Mesenteric fat pad (tissue), 1 donor: Measurements from ENCODE around the gene TSPAN15. TPM values are rescaled to one million over a fixed set of nuclear protein-coding genes. Genes with fewer than 3 reads are reported as not detected.
A peak's percentile ranks its signal among the peaks of the same experiment; 100 is the strongest.

Experiments used
- DNase-seq: peaks from one replicate; pipeline ENCODE4 v3.0.0-alpha.2; 2020; ENCODE audit warnings: low spot score
- total RNA-seq: library from RNA; stranded (reverse); fragmentation: NEBNext Ultra II Directional; extraction: Animal tissue kit (Norgen Biotek cat#: 25700); gene quantifications from one replicate; pipeline ENCODE4 v1.2.1, GENCODE V29; 2021
- donor health status: DM: yes; HTN: yes; CAD: no.

Gene TSPAN15
- total RNA-seq, 1 donor from 2014 or later, result 109 TPM

DNA sequence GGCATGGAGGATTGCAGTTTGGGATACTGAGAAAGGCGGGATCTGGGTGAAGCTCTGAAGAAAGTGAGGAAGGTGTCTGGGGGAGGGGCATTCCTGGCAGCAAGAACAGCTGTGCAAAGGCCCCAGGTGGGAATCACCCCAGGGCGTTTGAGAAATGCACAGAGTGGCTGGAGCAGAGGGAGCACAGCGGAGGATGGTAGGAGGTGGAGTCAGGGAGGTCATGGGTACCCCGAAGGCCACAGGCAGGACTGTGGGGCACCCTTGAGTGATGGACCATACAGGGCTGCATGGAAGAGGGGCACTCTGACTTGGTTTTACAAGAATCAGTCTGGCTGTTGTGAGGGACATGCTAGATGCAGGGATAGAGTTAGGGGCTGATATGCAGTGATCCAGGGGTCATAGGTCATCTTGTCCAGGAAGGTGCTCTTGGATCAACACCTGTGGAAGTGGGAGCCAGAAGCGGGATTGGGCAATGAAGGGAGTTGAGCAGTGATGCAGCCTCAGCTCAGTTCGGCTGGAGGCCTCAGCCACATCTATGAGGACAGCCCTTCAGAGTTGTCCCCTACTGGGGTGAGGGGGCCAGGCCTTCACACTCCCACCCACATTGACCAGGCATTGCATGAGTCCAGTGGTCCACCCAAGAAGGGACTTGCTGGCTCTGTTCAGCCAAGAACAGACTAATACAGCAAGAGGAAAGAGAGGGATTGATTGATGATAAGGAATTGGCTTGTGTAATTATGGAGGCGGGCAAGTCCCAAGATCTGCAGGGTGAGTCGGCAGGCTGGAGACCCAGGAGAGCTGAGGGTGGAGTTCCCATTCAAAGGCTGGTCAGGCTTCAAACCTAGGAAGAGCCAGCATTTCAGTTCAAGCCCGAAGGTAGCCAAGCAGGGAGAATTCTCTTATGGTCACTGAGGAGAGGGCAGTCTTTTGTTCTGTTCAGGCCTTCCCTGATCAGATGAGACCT lies 48.7 kb downstream of the TSPAN15 start:
- peak; percentile 85 for DNase-seq

DNA sequence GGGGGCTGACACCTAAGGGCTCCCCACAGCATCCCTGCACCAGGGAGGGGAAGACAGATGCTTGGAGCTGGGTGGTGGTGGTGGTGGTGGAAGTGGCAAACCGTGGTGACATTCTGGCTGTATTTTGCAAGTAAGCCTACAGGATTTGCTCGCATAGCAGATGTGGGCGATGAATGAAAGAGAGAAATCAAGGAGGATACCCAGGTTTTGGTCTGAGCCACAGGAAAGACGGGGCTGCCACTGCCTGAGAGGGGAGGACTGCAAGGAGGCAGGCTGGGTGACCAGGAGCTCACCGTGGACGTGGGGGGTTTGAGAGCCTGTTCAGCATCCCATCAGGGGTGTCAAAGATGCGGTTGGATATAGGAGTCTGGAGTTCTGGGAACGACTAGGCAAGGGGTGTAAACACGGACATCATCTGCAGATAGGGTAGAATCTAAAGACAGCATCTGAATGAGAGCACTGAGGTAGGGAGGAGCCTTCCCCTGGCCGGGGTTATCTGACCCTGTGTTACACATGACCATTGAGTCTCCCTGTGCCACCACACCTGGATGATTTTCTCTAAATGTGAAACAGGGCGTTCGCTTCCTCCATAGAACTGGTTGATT lies 49.7 kb downstream of the TSPAN15 start:
- peak; percentile 78 for DNase-seq

DNA sequence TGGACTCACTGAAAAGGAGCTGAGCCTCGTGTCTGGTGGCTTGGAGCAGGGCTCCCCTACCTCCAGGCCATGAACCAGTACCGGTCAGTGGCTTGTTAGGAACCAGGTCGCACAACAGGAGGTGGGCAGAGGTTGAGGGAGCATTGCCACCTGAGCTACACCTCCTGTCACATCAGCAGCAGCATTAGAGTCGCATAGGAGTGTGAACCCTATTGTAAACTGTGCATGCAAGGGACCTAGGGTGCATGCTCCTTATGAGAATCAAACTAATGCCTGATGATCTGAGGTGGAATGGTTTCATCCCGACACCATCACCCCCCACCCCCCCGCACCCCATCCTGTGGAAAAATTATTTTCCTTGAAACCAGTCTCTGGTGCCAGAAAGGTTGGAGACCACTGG lies 50.4 kb downstream of the TSPAN15 start:
- DNase-seq, result no peak

DNA sequence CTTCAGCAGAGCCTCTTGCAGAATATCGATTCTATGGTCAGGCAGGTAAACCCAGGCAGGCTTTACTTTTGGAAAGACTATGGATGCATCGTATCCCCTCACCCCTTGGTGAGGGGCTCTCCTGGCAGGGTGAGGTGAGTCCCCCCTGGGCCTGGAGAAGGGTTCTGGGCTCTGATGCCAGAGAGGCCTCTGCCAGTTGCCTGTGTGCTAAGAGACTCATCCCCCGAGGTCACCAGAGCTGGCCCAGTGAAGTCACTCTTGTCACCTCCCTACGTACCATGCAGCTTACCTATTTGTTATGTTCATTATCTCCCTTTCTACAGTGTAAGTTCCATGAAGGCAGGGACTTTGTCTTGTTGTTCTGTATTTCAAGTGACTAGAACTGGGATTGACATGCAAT lies 51.3 kb downstream of the TSPAN15 start:
- DNase-seq, result no peak

DNA sequence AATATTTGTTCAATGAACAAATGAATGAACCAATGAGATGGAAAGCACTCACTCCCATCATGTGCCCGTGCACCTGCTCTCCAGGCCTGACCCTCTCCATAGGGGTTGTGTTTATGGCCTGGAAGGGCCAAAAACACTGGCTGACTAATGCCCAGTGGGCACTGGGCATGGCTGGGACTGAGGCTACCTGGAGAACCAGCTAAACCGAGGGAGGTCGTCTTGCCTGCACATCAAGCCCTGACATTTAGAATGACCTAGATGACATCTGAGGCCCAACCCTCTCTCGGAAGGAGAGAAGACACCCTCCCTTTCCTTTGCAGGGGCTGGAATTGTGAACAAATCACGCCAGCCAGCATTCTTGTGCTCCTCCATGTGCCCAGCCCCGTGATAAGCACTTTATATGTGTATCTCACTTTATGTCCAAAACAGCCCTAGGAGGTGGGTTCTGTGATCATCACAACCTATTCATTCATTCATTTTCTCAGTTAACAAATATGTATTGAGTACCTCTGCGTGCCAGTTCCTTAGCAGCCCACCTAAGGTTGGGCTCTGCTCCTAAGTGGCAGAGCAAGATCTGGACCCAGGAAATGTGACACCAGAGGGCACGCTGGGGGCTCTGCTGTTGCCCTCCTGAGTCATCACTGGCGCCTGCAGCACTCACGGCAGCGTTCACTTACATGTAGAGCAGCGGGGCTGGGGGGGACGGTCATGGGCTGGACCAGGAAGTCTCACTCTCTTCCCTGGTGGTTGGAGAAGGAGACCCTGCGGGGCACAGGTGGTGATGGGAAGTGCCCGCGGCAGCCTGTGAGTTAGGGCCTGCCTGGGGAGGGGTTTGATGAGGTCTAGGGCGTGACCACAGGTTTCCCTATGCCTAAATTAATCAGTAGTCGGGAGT lies 52.0 kb downstream of the TSPAN15 start:
- DNase-seq, result no peak

DNA sequence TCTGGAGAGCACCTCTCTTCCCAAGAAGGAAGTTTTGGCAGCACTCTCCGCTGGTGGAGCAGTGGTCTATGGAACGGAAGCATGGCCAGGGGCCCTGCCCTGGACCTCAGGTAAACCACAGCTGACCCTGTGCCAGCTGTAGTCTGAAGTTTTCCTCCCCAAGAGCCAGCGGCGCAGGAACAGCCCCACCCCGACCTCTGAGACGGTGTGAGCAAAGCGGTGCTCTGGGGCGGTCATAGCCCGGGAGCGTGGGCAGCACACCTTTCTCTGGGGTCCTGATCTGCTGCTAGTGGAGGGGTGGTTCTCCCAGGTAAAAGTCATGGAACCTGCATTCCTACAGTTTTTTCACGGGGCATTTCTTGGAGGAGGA lies 52.6 kb downstream of the TSPAN15 start:
- no peak for DNase-seq

DNA sequence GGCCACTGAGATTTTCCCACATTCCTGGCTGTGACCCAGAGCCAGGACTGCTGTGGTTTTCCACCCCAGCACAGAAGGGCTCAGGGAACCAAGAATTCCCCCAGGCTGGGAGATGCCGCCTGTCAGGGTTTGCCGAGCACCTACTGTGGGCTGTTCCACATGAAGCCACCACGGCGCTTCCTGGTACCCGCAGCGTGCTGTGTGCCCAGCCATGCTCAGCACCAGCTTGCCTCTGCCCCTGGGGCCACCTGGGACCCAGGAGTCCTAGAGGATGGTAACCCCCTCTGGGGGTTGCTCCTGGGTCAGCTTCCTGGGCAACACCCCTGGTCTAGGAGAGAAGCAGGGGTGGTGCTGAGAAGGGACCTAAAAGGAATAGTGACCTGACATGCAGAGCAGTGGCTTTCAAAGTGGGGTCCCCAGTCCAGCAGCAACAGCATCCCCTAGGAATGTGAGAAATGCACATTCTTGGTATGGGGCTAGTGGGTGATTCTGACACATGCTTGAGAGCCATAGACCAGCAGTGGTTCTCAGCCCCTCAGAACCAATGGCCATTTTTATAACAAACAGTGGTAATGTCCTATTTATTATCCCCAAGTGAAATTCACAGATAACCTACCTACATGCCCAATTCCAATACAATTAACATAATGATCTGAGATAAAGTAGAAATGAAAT lies 53.4 kb downstream of the TSPAN15 start:
- no peak for DNase-seq

DNA sequence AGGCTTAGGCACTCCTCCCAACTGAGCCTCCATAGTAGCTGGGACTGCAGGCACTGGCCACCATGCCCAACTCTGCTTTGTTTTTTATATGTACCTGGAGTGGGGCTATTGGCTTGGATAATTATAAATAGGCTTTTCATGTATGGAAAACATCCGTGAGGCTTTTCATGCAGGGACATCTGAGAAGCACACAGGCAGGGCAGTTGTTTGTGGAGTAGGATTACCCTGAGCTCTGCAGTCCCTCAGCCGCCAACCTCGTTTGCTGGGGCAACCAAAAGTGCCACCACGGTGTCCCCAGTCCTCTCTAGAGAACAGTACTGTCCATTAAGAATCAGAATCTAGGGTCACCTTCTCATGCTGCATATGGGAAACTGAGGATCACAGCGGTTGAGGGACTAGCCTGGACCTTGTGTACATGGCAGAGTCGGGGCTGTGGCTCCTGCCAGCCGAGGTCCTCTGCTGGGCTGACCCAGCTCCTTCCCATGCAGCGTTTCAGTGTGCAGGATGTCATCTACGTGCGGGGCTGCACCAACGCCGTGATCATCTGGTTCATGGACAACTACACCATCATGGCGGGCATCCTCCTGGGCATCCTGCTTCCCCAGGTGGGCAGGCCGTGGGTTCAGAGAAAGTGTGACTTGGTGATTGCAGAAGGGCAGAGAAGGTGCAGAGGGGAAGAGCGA lies 54.5 kb downstream of the TSPAN15 start:
- DNase-seq, result no peak

DNA sequence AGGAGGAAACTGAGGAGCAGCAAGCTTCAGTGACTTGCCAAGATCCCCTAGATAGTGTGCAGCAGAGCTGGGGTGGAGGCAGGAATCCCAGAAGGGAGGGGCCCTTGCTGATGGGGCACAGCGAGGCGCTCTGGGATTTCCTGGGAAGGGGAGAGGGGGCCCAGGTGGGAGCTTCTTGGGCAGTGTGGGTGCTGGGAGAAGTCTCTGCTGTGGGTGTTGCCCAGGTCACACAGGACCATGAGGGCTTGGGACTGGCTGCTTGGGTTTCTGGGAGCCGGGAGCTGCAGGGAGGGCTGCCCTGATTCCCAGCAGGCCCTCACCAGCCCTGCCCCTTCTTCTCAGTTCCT lies 55.2 kb downstream of the TSPAN15 start:
- no peak for DNase-seq

DNA sequence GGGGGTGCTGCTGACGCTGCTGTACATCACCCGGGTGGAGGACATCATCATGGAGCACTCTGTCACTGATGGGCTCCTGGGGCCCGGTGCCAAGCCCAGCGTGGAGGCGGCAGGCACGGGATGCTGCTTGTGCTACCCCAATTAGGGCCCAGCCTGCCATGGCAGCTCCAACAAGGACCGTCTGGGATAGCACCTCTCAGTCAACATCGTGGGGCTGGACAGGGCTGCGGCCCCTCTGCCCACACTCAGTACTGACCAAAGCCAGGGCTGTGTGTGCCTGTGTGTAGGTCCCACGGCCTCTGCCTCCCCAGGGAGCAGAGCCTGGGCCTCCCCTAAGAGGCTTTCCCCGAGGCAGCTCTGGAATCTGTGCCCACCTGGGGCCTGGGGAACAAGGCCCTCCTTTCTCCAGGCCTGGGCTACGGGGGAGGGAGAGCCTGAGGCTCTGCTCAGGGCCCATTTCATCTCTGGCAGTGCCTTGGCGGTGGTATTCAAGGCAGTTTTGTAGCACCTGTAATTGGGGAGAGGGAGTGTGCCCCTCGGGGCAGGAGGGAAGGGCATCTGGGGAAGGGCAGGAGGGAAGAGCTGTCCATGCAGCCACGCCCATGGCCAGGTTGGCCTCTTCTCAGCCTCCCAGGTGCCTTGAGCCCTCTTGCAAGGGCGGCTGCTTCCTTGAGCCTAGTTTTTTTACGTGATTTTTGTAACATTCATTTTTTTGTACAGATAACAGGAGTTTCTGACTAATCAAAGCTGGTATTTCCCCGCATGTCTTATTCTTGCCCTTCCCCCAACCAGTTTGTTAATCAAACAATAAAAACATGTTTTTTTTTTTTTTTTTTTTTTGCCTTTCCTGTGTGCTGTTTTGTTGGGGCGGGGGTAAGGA lies 55.8 kb downstream of the TSPAN15 start:
- no peak for DNase-seq

DNA sequence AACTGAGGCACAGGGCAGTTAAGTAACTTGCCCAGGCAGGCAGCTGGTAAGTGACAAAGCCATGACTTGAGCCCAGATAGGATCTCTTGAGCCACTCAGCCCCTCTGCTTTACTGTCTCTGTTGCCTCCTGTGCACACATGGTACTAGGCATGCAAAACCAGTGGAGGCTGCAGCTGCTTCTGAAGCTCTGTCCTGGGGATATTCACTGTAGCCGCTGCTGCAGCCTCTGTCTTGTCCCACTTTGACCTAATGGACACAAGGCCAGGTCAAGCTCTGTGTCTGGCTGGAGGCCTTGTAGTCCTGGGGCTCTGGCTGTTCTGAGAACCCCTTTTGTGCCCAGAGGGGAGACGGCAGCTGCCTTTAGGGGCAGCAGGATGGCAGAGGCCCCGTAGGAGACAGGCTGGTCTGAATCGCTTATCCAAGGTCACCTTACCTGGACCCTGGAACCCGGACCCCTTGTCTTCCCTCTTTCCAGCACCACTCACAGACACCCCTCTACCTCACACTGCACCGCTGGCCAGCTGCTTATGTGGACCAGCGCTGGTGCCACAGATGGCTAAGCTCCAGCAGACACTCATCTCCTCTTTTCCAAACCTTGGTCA lies 57.6 kb downstream of the TSPAN15 start:
- DNase-seq, result no peak

DNA sequence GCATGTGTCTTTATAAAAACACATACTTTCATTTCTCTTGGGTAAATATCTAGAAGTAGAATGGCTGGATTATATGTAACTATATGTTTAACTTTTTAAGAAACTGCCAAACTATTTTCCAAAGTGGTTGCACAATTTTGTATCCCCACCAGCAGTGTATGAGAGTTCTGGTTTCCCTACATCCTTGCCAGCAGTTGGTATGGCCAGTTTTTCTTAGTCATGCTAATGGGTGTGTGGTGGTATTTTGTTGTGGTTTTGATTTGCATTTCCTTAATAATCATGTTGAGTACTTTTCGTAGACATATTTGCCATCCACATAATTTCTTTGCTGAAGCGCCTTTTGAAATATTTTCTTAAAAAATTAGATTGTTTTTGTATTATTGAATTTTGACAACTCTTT lies 61.6 kb downstream of the TSPAN15 start:
- no peak for DNase-seq

DNA sequence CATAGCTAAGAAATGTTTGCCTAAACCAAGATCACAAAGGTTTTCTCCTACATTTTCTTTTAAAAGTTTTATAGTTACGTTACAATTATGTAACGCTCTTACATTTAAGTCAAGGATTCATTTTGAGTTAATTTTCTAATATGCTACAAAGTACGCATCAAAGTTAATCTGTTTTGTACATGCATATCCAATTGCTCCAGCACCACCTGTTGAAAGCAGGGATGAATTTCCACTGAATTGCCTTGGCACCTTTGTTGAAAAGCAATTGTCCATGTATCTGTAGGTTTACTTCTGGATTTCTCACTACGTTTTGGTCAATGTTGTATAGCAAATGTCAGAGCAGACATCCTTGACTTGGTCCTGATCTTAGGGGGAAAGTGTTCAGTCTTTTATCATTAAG lies 62.4 kb downstream of the TSPAN15 start:
- DNase-seq, result no peak

DNA sequence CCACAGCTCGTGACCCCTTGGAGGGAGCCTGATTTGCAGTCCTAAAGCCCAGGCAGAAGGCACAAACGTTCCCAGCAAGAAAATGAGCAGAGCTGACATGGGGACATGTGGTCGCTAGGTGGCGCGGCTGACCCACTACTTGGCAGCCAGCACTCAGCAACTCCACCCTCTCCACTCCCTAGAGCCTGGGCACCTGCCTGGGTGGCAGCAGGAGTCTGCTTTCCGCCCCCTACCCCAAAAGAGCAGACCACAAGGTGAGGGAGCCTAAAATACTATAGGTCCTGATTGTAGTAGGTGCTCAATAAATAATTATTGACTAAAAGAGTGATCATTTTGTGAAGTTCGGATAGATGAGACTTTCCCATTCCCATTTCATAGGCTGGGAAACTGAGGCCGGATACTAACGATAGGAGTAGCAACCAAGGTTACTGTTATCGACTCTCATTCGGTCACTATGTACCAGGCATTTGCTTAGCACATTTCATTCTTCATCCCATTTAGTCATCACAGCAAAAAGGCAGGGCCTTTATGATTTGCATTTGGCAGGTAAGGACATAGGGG lies 64.5 kb downstream of the TSPAN15 start:
- no peak for DNase-seq

DNA sequence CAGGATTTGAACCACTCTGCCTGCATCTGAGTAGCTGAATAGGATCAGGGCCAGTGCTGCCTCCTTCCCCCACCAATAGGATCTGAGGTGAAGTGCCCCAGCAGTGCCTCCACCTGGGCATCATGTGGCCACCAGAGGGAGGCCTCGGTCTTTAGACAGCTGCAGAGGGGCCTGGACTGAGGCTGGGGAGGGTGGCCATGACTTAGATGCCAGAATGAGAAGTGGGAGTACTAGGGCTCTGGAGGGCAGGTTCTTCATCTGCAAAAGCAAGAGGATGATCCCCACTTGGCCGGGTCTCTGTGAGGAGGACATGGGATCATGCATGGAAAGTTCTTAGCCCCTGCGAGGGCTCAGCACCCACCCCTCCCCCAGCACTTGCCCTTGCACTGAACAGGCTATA lies 65.1 kb downstream of the TSPAN15 start:
- DNase-seq, result no peak

DNA sequence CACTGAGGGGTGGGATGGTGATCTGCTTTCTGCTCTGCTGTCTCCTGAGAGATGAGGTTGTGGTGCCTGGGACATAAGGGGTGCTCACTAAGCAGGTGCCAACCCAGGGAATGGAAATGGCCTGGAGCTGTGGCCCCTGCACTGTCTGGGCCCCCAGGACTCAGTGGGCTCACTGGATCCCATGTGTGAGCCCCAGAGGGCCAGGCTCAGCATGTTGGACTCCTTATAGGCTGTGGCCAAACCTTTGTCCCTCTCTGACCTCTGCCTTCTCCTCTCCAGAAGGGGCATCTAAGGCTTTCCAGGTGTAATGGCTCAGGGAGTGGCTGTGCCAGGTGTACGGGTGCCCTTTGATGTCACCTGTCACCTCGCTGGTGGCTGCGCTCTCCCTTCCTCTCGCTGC lies 65.5 kb downstream of the TSPAN15 start:
- DNase-seq, result no peak

DNA sequence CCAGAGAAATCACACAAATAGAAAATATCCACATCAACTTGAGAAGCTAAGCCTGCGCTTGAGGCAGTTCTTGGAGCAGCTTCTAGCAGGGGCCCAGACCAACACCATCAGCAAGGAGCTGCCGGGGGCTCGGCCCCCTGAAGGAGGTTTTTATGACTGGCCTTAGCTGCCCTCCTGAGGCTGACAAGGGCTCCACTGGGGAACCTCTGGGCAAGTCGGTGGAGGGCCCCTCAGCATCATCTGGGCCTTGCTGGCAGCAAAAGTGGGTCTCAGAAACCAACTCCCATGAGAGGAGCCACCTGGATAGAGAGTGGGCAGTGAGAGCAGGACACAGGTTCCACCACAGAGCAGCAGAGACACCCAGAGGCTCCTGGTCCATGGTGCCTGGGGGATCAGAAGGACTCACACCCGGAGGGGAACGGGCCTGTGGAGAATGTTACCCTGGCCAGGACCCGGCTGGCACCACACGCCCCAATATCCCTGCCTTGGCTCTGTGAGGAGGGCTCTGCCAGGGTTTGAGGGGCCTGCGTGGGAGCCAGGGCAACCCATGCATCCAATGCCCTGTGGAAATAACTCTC lies 66.1 kb downstream of the TSPAN15 start:
- DNase-seq, result no peak

DNA sequence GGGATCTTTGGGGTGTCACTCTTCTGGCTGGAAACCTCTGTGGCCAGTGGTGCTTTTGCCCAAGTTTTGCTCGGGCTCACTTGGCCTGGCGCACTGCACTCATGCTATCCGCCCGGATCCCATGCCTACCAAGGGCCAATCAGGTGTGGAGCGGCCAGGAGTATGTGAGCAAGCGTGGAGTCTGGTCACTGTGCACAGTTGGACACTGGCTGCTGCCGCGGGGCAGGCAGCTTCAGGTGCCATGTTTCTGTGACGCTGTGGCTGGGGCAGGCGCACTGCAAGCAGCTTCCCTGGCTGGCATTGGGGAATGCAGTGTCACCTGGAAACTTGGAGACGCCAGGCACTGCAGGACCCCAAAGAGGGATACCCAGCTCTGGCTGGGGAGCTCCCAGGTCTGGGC lies 76.7 kb downstream of the TSPAN15 start:
- DNase-seq, result no peak

DNA sequence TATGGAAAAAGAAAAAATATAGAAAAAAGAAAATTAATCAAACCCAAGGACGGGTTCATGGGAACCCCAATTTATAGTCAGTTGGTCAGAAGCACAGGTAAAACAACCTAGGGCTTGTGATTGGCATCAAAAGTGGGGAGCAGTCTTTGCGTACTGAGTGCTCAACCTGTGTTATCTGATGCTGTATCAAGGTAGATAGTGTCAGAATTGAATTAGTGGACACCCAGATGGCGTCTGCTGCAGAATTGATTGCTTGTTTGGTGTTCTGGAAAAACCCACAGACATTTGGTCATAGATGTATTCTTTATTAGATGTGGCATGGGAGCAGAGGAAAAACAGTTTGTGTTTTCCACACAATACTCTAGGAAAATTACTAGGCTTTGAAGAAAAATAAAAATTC lies 82.4 kb downstream of the TSPAN15 start:
- DNase-seq, result no peak
